PC-3 (cell line): ENCODE measurements around the gene ABLIM1. TPM values are rescaled to one million over a fixed set of nuclear protein-coding genes. Genes with fewer than 3 reads are reported as not detected.
A peak's percentile ranks its signal among the peaks of the same experiment; 100 is the strongest.

ENCODE experiments used
- ATAC-seq: fragments of 200-7000 bp; cut with Tn5 transposase; 2 replicates; pipeline ENCODE4 v1.9.1; 2020; ENCODE audit warnings: mild to moderate bottlenecking, moderate library complexity
- BruUV-seq: library from RNA; stranded (reverse); fragments of 400-500 nt; replicated peaks from 2 replicates; lab custom pipeline; 2021; lab: Mats Ljungman, UMichigan
- CTCF ChIA-PET: fragments of 300-600 bp; sonication (Branson Sonifier 250); formaldehyde crosslinking; loops from one replicate; lab custom pipeline; 2022; ENCODE audit warnings: antibody characterized with exemption; lab: Charles Lee
- POLR2A ChIA-PET: fragments of 300-600 bp; sonication (Branson Sonifier 250); formaldehyde crosslinking; loops from one replicate; lab custom pipeline; 2022; ENCODE audit warnings: antibody characterized with exemption; ENCODE audit not compliant: unreplicated experiment; lab: Charles Lee
- DNase-seq: peaks from one replicate; pipeline ENCODE4 v3.0.0-alpha.2; 2015
- H2AFZ ChIP-seq: fragments of 300-600 bp; sonication (generic); 2 replicates; pipeline ENCODE4 v1.6.0; 2016; ENCODE audit warnings: antibody characterized with exemption, low read length
- H3F3A ChIP-seq: fragments of 300-600 bp; sonication (generic); one replicate; pipeline ENCODE4 v1.6.0; 2017; ENCODE audit warnings: antibody characterized with exemption, low read length, control low read depth, mild to moderate bottlenecking; ENCODE audit not compliant: unreplicated experiment
- H3K27ac ChIP-seq: fragments of 300-600 bp; sonication (generic); 2 replicates; pipeline ENCODE4 v1.5.1; 2016; ENCODE audit warnings: mild to moderate bottlenecking, low read length
- H3K27me3 ChIP-seq: fragments of 300-600 bp; sonication (generic); 2 replicates; pipeline ENCODE4 v1.6.1; 2016; ENCODE audit warnings: low read length, mixed read lengths
- H3K36me3 ChIP-seq: fragments of 300-600 bp; sonication (generic); 2 replicates; pipeline ENCODE4 v1.6.1; 2016; ENCODE audit warnings: low read depth, mixed run types, low read length, mixed read lengths
- H3K4me1 ChIP-seq: fragments of 300-600 bp; sonication (generic); 2 replicates; pipeline ENCODE4 v1.5.1; 2016; ENCODE audit warnings: low read length; ENCODE audit not compliant: insufficient read depth
- H3K4me2 ChIP-seq: fragments of 300-600 bp; sonication (generic); 2 replicates; pipeline ENCODE4 v1.6.0; 2016; ENCODE audit warnings: low read length
- H3K4me3 ChIP-seq: fragments of 300-600 bp; sonication (generic); 2 replicates; pipeline ENCODE4 v1.5.1; 2016; ENCODE audit warnings: mild to moderate bottlenecking, low read length, mixed read lengths
- H3K79me2 ChIP-seq: fragments of 300-600 bp; sonication (generic); 2 replicates; pipeline ENCODE4 v1.6.1; 2017; ENCODE audit warnings: low read length, mixed read lengths
- H3K9ac ChIP-seq: fragments of 300-600 bp; sonication (generic); 2 replicates; pipeline ENCODE4 v1.6.0; 2016; ENCODE audit warnings: mild to moderate bottlenecking, low read length
- H3K9me2 ChIP-seq: fragments of 300-600 bp; sonication (generic); replicated peaks from 2 replicates; pipeline ENCODE4 v1.6.1; 2016; ENCODE audit warnings: mixed run types, low read length, mixed read lengths
- H3K9me3 ChIP-seq: fragments of 300-600 bp; sonication (generic); 2 replicates; pipeline ENCODE4 v1.6.1; 2016; ENCODE audit warnings: low read length, mixed read lengths
- H4K20me1 ChIP-seq: fragments of 300-600 bp; sonication (generic); 2 replicates; pipeline ENCODE4 v1.6.1; 2016; ENCODE audit warnings: low read length, mixed read lengths
- EZH2 ChIP-seq: fragments of 300-600 bp; sonication (generic); IDR thresholded peaks from one replicate; pipeline ENCODE4 v1.6.1; 2017; ENCODE audit warnings: antibody characterized with exemption, mild to moderate bottlenecking, low read length; ENCODE audit not compliant: unreplicated experiment
- EZH2phosphoT487 ChIP-seq: fragments of 300-600 bp; sonication (generic); IDR thresholded peaks from 2 replicates; pipeline ENCODE4 v1.6.1; 2018; ENCODE audit warnings: mild to moderate bottlenecking, antibody characterized with exemption, low read length, borderline replicate concordance
- intact Hi-C: fragments of 100-400 bp; cut with micrococcal nuclease; formaldehyde crosslinking; loops from 2 replicates; pipeline ENCODE4 v1.9.0; 2023
- total RNA-seq: library from RNA; depleted of rRNA; stranded (reverse); fragments of >200 nt; gene quantifications from 2 replicates; pipeline ENCODE4 v1.2.3, GENCODE V29; 2014
- TF ChIP-seq, protein P1 (sequence below): fragments of 300-600 bp; sonication (generic); conservative IDR thresholded peaks from 2 replicates; pipeline ENCODE4 v1.5.1; 2017; ENCODE audit warnings: antibody characterized with exemption, low read depth, mild to moderate bottlenecking, low read length

Gene ABLIM1
- total RNA-seq, 1 experiment from 2014 or later = 12.3 TPM

DNA sequence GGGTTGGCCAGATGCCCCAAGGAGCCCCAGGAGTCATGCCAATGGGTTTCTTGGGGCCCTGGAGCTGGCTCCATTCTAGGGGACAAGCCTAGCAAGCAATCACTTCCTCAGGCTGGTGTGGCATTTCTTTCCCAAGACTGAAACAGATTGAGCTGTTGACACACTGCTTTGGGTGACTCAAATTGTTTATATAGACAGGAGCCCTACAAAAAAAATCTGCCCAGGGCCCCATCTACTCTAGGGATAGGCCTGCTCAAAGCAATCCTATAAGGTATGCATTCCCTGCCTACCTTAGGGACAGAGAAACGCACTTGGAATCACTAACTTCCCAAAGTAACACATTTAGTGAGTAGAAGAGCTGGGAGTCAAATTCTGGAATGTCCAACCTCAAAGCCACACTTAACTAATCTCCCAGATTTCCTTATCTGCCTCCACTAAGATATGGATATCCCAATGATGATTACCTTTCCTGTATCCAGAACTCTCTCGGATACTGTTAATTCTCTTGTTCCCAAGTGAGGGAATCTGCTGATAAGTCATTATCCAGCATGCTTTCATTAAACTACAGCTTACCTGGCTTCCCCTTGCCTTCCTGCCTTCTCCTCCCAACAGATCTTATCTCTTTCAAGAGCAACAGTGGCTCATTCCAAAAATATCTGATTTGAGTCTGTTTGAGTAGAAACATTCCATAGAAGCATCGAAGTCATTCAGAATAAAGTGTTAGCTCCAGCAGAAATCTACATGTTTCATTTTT lies 3.1 kb downstream of the ABLIM1 start:
- Histone ChIP-seq H3K9me2 (no peaks in the 10 kb centered on the region), H3K4me2 (no peak overlapping the region), H3F3A (no peaks in the 10 kb centered on the region), H4K20me1 (no peaks in the 10 kb centered on the region), H3K27me3 (no peaks in the 10 kb centered on the region), H3K4me3 (no peak overlapping the region), H3K9ac (no peak overlapping the region), H3K79me2 (no peaks in the 10 kb centered on the region), H3K27ac (no peak overlapping the region), H2AFZ (no peak overlapping the region), H3K4me1 (peaks cover 12% of the 10 kb centered on the region), H3K9me3 (no peaks in the 10 kb centered on the region), H3K36me3 (no peaks in the 10 kb centered on the region)
- intact Hi-C loops = no loop called here
- TF ChIP-seq EZH2phosphoT487 (no peak), EZH2 (no peak)
- TF ChIP-seq, protein P1, sequence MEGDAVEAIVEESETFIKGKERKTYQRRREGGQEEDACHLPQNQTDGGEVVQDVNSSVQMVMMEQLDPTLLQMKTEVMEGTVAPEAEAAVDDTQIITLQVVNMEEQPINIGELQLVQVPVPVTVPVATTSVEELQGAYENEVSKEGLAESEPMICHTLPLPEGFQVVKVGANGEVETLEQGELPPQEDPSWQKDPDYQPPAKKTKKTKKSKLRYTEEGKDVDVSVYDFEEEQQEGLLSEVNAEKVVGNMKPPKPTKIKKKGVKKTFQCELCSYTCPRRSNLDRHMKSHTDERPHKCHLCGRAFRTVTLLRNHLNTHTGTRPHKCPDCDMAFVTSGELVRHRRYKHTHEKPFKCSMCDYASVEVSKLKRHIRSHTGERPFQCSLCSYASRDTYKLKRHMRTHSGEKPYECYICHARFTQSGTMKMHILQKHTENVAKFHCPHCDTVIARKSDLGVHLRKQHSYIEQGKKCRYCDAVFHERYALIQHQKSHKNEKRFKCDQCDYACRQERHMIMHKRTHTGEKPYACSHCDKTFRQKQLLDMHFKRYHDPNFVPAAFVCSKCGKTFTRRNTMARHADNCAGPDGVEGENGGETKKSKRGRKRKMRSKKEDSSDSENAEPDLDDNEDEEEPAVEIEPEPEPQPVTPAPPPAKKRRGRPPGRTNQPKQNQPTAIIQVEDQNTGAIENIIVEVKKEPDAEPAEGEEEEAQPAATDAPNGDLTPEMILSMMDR = no peak
- DNase-seq (peak; percentile 35), ATAC-seq (peak; percentile 70)
- ChIA-PET CTCF (no interaction called here), POLR2A (no interaction called here)
- BruUV-seq = no TSS peak

DNA sequence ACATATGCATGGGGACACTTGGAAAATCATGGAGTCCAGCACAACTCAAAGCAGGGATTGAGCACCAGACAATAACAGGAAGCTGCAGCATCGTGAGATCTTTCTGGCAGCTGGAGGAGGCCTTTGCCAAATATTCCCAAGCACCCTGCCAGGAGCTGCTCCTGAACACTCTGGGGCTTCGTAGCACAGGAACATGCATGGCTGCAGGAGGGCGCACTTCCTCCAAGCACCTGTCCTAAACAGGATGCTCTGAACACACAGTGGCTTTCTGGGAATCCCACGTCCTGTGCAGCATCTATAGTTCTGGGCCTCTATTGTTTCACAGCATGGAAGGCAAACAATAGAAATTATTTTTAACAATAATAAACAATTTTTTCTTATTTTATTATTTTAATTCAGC lies 4.1 kb downstream of the ABLIM1 start:
- no peak overlapping the region for H3K4me3 ChIP-seq
- no peak overlapping the region for H3K27ac ChIP-seq
- peaks cover 12% of the 10 kb centered on the region for H3K4me1 ChIP-seq
- TF ChIP-seq EZH2phosphoT487 = no peak
- intact Hi-C loops = no loop called here
- no peaks in the 10 kb centered on the region for H3K9me3 ChIP-seq
- no peaks in the 10 kb centered on the region for H3K36me3 ChIP-seq
- ChIA-PET POLR2A (no interaction called here), CTCF (no interaction called here)
- H2AFZ ChIP-seq = no peak overlapping the region
- no TSS peak for BruUV-seq
- H3F3A ChIP-seq = no peaks in the 10 kb centered on the region
- H3K9me2 ChIP-seq = no peaks in the 10 kb centered on the region
- H4K20me1 ChIP-seq = no peaks in the 10 kb centered on the region
- no peak overlapping the region for H3K4me2 ChIP-seq
- H3K27me3 ChIP-seq = no peaks in the 10 kb centered on the region
- no peak overlapping the region for H3K9ac ChIP-seq
- no peak for DNase-seq
- ATAC-seq = no peak
- no peaks in the 10 kb centered on the region for H3K79me2 ChIP-seq

DNA sequence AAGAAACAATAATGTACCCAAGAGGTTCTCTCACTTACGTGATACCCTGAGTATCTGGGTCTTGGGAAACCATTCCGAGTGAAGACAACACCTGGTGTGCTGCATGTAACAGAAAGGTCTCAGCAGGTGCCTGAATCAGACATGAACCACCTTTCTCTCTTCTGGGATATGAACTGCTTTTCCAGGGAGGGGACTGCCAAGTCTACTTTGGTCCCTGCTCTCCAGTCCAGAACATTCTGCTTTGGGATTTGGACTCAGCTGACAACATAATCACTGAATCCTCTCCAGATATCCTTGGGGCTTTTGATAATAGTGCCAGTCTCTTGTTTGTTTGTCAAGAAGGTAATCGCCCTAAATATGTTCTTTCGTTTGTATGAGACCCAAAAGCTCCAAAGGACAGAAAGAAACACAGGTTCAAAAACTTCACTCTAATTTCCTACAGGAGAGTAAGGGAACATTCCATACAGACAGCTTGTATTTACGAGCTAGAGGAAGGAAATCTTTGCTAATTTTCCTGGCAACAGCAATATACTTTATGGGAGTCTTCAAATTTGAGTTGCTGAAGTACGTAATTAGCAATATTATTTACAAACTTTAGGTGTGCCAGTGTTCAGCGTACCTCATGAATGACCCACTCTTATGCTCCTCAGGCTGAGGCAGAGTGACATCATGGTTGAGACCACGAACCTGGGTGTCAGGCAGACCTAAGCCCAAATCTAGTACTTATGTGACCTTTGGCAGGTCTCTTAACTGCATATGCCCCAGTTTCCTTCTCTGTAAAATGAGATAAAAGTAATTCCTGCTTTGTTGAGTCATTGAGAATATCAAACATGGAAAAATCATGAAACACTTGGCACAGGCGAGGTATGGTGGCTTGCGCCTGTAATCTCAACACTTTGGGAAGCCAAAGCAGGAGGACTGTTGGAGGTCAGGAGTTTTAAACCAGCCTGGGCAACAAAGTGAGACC lies 5.4 kb downstream of the ABLIM1 start:
- CTCF ChIA-PET = no interaction called here
- H3K27ac ChIP-seq = no peak overlapping the region
- no TSS peak for BruUV-seq

More for the DNA sequence above, 5.4 kb downstream of the ABLIM1 start:
- Histone ChIP-seq H3K4me1 (peaks cover 21% of the 10 kb centered on the region), H3K79me2 (no peaks in the 10 kb centered on the region), H3K4me2 (no peak overlapping the region), H4K20me1 (no peaks in the 10 kb centered on the region), H3K9me2 (no peaks in the 10 kb centered on the region), H3K9me3 (no peaks in the 10 kb centered on the region), H3K27me3 (no peaks in the 10 kb centered on the region), H3K4me3 (no peak overlapping the region), H3F3A (no peaks in the 10 kb centered on the region), H3K9ac (no peak overlapping the region), H3K36me3 (no peaks in the 10 kb centered on the region), H2AFZ (no peak overlapping the region)
- no peak for DNase-seq
- POLR2A ChIA-PET = interaction anchor here (0.7 kb wide), 1 partner anchor 26 kb away, joined by 3 read pairs; no protein-coding TSS in a partner anchor
- intact Hi-C loops = no loop called here
- ATAC-seq = no peak
- TF ChIP-seq, protein P1 = no peak
- TF ChIP-seq EZH2 (no peak), EZH2phosphoT487 (no peak)
